Stimulated activated CD4-positive, alpha-beta T cell treated with anti-CD3 and anti-CD28 coated beads, TNF-alpha, amount 100 ng/mL, for 1 hour (primary cell): Measurements from ENCODE around the gene PITX3.
"Not testable (repeated sequence)": the region's sequence is repeated elsewhere in the genome, so short reads cannot be mapped to it uniquely, and the experiment has no call there.

Experiments used
- DNase-seq, 3 donors: peaks; one replicate each; pipeline ENCODE4 v3.0.0-alpha.2; 2020; ENCODE audit warnings: low read depth in 3 of 3, low spot score in 1 of 3

PITX3 gene

GRCh38 chr10:102229810-102230263, 11.5 kb downstream of the PITX3 start:
- peak; percentile 66 to 76 (median 69) for DNase-seq

- no peak for DNase-seq
These were observed 14.3 kb downstream of the PITX3 start for GRCh38 chr10:102227050-102227449.

DNA sequence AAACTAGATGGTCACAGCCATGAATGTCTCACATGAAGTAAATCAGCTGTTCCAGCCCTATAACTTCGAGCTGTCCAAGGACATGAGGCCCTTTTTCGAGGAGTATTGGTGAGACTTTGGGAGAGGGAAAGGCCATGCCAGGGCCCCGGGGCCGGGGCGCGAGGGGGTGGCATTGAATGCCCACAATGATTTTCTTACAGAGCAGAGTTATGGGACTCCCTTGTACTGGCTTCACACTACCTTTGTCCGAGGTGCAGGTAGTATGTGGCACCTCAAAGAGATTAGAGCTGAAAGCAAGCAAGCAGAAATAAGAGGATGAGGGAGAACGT, 14.8 kb downstream of the PITX3 start:
- DNase-seq, result no peak

GRCh38 chr10:102225646-102226541, 15.4 kb downstream of the PITX3 start, which contains the start of gene ELOVL3:
ELOVL3 (plus strand) TSS chr10:102226299; CDS start chr10:102226549, 250 bp downstream.
- DNase-seq, result peak; percentile 52 to 68 (median 59)

GRCh38 chr10:102222797-102223196, 18.5 kb downstream of the PITX3 start:
- DNase-seq, result no peak

GRCh38 chr10:102220612-102221011, 20.7 kb downstream of the PITX3 start:
- DNase-seq, result no peak

GRCh38 chr10:102219370-102219769, 21.9 kb downstream of the PITX3 start:
- no peak for DNase-seq

GRCh38 chr10:102213599-102213998, 27.7 kb downstream of the PITX3 start:
- not testable (repeated sequence) for DNase-seq

GRCh38 chr10:102211615-102212299, 29.6 kb downstream of the PITX3 start:
- DNase-seq, result no peak

DNA sequence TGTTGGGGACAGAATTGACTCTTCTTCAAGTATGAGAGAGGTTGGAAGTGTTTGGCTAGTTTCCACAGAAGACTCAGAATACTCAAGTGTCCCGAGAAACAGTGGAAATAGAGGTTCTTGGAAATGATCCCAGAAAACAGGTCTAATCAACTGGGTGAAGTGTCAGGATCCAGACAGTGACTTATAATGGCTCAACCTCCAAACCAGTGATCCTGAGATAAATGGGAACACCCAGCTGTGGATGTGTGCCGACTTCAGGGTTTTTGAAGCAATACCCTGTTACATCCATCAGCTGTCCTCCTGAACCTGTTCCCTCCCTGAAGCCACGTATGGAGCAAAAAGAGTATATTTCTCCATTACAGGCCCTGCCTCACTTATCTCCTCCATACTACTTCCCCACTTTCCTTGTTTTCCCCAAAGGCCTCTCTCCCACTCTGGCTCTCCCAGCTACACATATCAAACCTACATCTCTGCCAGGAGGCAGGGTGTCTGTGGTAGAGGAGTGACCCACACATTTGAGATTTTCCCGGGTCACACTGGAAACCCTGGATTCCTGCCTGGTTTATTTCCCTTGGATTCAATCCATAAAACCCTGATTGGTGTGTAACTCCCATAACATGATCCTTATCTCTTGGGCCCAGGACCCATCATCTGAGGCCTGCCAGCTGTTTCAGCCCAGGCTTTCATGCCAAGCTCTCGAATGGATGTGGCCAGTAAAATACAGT, 32.8 kb downstream of the PITX3 start:
- no peak for DNase-seq

GRCh38 chr10:102202386-102202785, 38.9 kb downstream of the PITX3 start:
- DNase-seq, result no peak

DNA sequence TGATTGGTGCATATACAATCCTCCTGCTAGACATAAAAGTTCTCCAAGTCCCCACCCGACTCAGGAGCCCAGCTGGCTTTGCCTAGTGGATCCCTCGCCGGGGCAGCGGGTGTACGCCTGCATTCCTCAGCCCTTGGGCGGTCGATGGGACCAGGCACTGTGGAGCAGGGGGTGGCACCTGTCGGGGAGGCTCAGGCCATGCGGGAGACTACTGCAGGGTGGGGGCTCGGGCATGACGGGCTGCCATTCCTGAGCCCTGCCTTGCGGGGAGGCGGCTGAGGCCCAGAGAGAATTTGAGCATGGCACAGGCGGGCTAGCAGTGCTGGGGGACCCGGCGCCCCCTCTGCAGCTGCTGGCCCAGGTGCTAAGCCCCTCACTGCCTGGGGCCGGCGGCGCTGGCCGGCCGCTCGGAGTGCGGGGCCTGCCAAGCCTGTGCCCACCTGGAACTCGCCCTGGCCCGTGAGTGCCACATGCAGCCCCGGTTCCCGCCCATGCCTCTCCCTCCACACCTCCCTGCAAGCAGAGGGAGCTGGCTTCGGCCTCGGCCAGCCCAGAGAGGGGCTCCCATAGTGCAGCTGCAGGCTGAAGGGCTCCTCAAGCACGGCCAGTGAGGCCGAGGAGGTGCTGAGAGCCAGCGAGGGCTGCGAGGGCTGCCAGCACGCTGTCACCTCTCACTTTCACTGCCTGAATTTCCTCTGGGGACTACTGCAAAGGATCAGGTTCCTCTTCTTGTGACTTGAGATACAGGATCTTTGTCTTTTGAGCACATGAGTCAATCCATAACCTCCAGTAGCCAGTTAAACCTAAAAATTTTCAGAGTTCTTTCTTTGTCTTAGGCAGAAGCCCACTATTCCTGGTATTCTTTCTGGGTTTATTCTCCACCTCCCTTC, 40.3 kb downstream of the PITX3 start:
- DNase-seq, result no peak

DNA sequence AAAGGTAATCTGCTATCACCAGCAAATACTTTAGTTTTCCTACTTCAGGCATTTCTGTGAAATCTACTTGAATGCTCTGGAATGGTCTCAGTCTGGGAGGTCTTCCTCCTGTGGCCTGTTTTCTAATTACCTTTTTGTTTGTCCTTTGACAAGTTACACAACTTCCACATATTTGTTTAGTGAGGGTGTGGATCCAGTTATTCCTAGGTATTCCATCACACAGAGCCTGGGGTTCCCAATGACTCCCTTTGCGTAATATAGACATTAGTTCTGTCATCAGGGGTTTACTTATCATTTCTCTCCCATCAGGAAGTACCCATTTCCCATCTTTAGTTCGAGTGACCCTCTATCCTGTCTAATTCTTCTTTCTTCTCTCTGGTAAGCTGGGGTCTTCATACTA, 43.3 kb downstream of the PITX3 start:
- no peak for DNase-seq

DNA sequence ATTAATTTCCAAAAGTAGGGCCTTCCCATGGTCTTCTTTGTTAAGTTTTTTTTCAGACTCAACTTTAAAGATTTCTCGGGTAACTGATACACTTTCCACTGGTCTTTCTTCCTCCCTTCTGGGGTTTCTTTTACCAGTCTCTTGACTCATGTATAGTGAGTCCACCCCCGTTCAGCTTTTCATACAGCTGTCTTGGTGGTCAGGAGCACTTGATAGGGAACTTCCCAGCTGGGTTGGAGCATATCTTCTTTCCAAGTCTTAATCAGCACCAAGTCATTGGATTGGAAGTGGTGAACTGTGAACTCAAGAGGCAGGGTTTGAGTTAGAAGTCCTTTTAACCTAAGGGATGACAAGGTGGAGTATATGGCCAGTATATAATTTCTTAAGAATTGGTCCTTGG, 44.4 kb downstream of the PITX3 start:
- no peak for DNase-seq

GRCh38 chr10:102195296-102195870, 45.9 kb downstream of the PITX3 start:
- no peak for DNase-seq

GRCh38 chr10:102191956-102192355, 49.4 kb downstream of the PITX3 start:
- no peak for DNase-seq

GRCh38 chr10:102188941-102189898, 52.1 kb downstream of the PITX3 start:
- DNase-seq, result not testable (repeated sequence)

DNA sequence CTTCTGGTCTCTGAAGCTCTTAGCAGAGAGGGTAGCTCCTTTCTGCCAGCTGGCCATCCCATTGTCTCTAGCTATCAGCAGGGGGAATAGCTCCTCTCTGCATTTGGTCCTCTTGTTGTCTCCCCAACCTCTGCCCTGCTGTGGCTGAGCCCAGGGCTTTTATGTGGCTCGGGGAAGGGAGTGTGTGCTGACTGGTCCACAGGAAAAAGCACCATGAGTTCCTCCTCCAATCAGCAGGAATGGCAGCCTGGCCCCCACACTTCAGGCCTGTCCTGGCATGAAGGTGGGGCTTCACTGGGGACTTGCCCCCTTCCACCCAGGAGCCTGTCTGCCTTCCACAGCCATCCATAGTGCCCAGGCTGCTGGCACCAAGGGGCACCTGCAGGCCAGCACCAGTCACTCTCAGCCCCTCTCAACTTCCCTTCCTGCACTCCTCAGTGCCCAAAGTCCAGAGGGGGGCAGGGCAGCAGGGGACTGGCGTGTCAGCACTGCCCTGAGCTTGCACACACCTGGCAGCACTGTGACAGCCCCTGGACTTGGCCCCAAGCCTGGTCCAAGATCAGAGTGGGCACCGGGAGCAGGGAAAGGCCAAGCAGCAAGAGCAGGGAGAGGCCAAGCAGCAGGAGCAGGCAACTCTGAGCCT, 52.9 kb downstream of the PITX3 start:
- DNase-seq, result no peak
